IPS-18c (cell line): Measurements from ENCODE around the gene TWF1.
"Not testable (repeated sequence)": the region's sequence is repeated elsewhere in the genome, so short reads cannot be mapped to it uniquely, and the experiment has no call there.

Experiments used
- H3K4me3 ChIP-seq: 2 replicates; pipeline ENCODE4 v1.7.0; 2013; ENCODE audit warnings: low read depth, mild to moderate bottlenecking, low read length, moderate library complexity; ENCODE audit not compliant: insufficient read depth
- H3K9me3 ChIP-seq: one replicate; pipeline ENCODE4 v1.6.1; 2013; ENCODE audit warnings: mild to moderate bottlenecking, low read length, moderate library complexity; ENCODE audit not compliant: control insufficient read depth, insufficient read depth

TWF1 gene

DNA sequence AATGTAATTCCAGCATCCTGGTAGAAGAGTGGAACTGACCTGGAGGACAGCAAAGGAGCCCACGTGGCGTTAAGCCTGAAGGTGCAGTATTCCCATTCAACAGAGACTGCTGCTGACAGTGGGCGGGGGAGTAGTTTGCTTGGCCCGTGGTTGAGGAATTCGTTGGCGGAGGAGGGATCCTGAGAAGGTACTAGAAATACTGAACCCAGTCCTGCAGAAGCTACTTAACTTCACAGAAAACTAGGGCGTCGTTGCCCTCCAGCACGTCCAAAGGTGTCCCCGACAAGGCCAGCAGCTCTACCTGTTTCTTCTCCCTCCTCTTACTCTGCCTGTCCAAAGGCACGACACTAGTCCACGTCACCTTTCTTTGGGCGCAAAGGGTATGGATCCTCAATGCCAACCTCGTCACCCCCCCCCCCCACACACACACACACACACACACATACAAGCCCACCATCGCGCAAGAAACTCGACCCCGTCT is 47.8 kb downstream of the TWF1 start:
- Histone ChIP-seq H3K9me3 (no peaks in the 10 kb centered on the region), H3K4me3 (peak overlapping the region; percentile 90)

- Histone ChIP-seq H3K9me3 (no peaks in the 10 kb centered on the region), H3K4me3 (no peak overlapping the region)
Measured at GRCh38 chr12:43754015-43754414, 52.1 kb downstream of the TWF1 start.

- not testable (repeated sequence) for H3K9me3 ChIP-seq, H3K4me3 ChIP-seq
Measured at GRCh38 chr12:43751360-43751759, 54.8 kb downstream of the TWF1 start.

DNA sequence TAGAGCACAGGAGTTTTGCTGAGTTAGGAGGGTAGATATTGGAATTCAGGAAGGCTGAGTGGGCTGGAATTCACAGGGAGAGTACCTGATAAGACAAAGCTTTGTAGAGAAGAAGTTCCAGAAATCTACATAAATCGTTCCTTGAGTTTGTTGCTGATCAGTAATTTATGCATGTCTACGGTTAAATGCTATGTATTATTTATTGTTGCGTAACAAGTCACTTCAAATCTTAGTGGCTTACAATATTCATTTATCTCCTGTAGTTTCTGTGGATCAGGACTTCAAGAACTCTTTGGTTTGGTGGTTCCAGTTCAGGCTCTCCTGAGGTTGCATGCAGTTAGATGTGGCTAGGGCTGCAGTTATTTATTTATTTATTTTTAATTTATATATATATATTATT is 55.3 kb downstream of the TWF1 start:
- Histone ChIP-seq H3K9me3 (no peaks in the 10 kb centered on the region), H3K4me3 (no peak overlapping the region)

- H3K9me3 ChIP-seq: no peaks in the 10 kb centered on the region
- H3K4me3 ChIP-seq: no peak overlapping the region
Measured at GRCh38 chr12:43749016-43749415, 57.1 kb downstream of the TWF1 start.

DNA sequence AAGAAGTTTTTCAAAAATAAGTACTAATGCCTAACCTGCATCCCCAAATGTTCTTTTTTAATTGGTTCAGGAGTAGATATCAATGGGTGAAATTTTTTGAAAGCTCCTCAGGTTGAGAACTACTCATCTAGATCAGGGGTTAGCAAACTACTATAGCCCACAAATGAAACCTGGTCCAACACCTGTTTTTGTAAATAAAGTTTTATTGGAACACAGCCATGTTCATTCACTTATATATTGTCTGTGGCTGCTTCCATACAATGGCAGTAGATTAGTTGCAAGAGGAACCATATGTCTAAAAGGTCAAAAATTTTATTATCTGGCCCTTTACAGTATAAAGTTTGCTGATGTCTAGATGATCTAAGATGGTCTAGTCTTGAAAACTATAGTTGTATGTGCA is 61.3 kb downstream of the TWF1 start:
- H3K4me3 ChIP-seq: no peak overlapping the region
- H3K9me3 ChIP-seq: no peaks in the 10 kb centered on the region
